Progenitor cell of endocrine pancreas (in vitro differentiated cells): ENCODE results near the gene ZNF687. TPM values are rescaled to one million over a fixed set of nuclear protein-coding genes. Genes with fewer than 3 reads are reported as not detected.

ENCODE experiments used
- DNase-seq: peaks from one replicate; pipeline ENCODE4 v3.0.0; 2021; ENCODE audit warnings: low spot score; ENCODE audit not compliant: unreplicated experiment
- H3K27ac Mint-ChIP-seq: 2 replicates; pipeline ENCODE4 v1.8.0; 2021; ENCODE audit warnings: mild to moderate bottlenecking, moderate library complexity, mixed read lengths
- H3K27me3 Mint-ChIP-seq: 2 replicates; pipeline ENCODE4 v1.8.0; 2021; ENCODE audit warnings: mixed read lengths
- H3K36me3 Mint-ChIP-seq: 2 replicates; pipeline ENCODE4 v1.8.0; 2022; ENCODE audit warnings: mixed read lengths; ENCODE audit not compliant: insufficient read depth
- H3K4me1 Mint-ChIP-seq: 2 replicates; pipeline ENCODE4 v1.8.0; 2021; ENCODE audit warnings: low read depth, mixed read lengths
- H3K4me3 Mint-ChIP-seq: 2 replicates; pipeline ENCODE4 v1.8.0; 2021; ENCODE audit warnings: low read depth, mild to moderate bottlenecking, moderate library complexity, mixed read lengths
- H3K9me3 Mint-ChIP-seq: 2 replicates; pipeline ENCODE4 v1.8.0; 2021; ENCODE audit warnings: low read depth, mixed read lengths
- CTCF ChIP-seq: fragments of 200-600 bp; sonication (generic); IDR thresholded peaks from one replicate; pipeline ENCODE4 v1.5.0; 2021; ENCODE audit warnings: antibody characterized with exemption, mild to moderate bottlenecking; ENCODE audit not compliant: unreplicated experiment
- total RNA-seq: library from RNA; stranded (reverse); gene quantifications from 2 replicates; pipeline ENCODE4 v1.2.1, GENCODE V29; 2021

Gene ZNF687
- total RNA-seq, 1 donor from 2014 or later: 45.0 TPM

- Mint-ChIP-seq H3K27ac (peak overlapping the region; percentile 93), H3K27me3 (no peaks in the 10 kb centered on the region), H3K9me3 (no peaks in the 10 kb centered on the region), H3K4me1 (peaks cover 15% of the 10 kb centered on the region), H3K36me3 (peaks cover 4% of the 10 kb centered on the region), H3K4me3 (peak overlapping the region; percentile 80)
- no peak for DNase-seq
- no peak for TF ChIP-seq CTCF
Observed at GRCh38 chr1:151255381-151255780, 26.7 kb upstream of the ZNF687 start.

GRCh38 chr1:151259351-151259750 lies 22.7 kb upstream of the ZNF687 start:
- Mint-ChIP-seq H3K27ac (no peak overlapping the region), H3K36me3 (peaks cover 6% of the 10 kb centered on the region), H3K27me3 (no peaks in the 10 kb centered on the region), H3K4me1 (peaks cover 13% of the 10 kb centered on the region), H3K9me3 (no peaks in the 10 kb centered on the region), H3K4me3 (no peak overlapping the region)
- no peak for DNase-seq
- no peak for TF ChIP-seq CTCF

GRCh38 chr1:151265446-151266236 lies 16.5 kb upstream of the ZNF687 start:
- DNase-seq: no peak
- H3K27me3 Mint-ChIP-seq: no peaks in the 10 kb centered on the region
- H3K36me3 Mint-ChIP-seq: peaks cover 30% of the 10 kb centered on the region
- H3K4me3 Mint-ChIP-seq: no peak overlapping the region
- TF ChIP-seq CTCF: no peak
- H3K4me1 Mint-ChIP-seq: no peaks in the 10 kb centered on the region
- H3K9me3 Mint-ChIP-seq: no peaks in the 10 kb centered on the region
- H3K27ac Mint-ChIP-seq: no peak overlapping the region

GRCh38 chr1:151266315-151266714 lies 15.8 kb upstream of the ZNF687 start:
- Mint-ChIP-seq H3K27ac (no peak overlapping the region), H3K27me3 (no peaks in the 10 kb centered on the region), H3K9me3 (no peaks in the 10 kb centered on the region), H3K4me1 (no peaks in the 10 kb centered on the region), H3K36me3 (peaks cover 31% of the 10 kb centered on the region), H3K4me3 (no peak overlapping the region)
- no peak for DNase-seq
- no peak for TF ChIP-seq CTCF

GRCh38 chr1:151266821-151267220 lies 15.3 kb upstream of the ZNF687 start:
- Mint-ChIP-seq H3K9me3 (no peaks in the 10 kb centered on the region), H3K4me3 (no peak overlapping the region), H3K27ac (no peak overlapping the region), H3K36me3 (peaks cover 34% of the 10 kb centered on the region), H3K4me1 (no peaks in the 10 kb centered on the region), H3K27me3 (no peaks in the 10 kb centered on the region)
- no peak for TF ChIP-seq CTCF
- DNase-seq: no peak
